ENCODE measurements around the gene LRP6. TPM values are rescaled to one million over a fixed set of nuclear protein-coding genes. Genes with fewer than 3 reads are reported as not detected.

Gene LRP6
- polyA plus RNA-seq, 1 donor from 2014 or later = 33.5 TPM

- Histone ChIP-seq H3K9ac (ENCODE audit: low read length) (no peak overlapping the region), H3F3A (ENCODE audit: insufficient read depth, low read length, poor library complexity, severe bottlenecking) (no peaks in the 10 kb centered on the region), H3K4me2 (ENCODE audit: low read length) (no peak overlapping the region), H4K20me1 (ENCODE audit: insufficient read depth) (no peaks in the 10 kb centered on the region), H3K27me3 (ENCODE audit: insufficient read depth, low read depth, low read length) (no peaks in the 10 kb centered on the region), H3K36me3 (ENCODE audit: insufficient read depth, low read length) (no peaks in the 10 kb centered on the region), H3K27ac (ENCODE audit: low read length) (no peak overlapping the region), H3K4me3 (ENCODE audit: low read length) (no peak overlapping the region), H3K79me2 (replicated peaks; ENCODE audit: insufficient read depth, low read length) (peaks cover 67% of the 10 kb centered on the region), H3K9me3 (ENCODE audit: low read length) (no peaks in the 10 kb centered on the region), H2AFZ (ENCODE audit: low read depth, low read length) (no peak overlapping the region), H3K9me2 (ENCODE audit: insufficient read depth, low read length) (no peaks in the 10 kb centered on the region)
- TF ChIP-seq CTCF (IDR thresholded peaks at IDR 0.05; ENCODE audit: poor library complexity, severe bottlenecking) (no peak), EZH2 (IDR thresholded peaks at IDR 0.05; ENCODE audit: borderline replicate concordance, insufficient read depth, low read length, poor library complexity, severe bottlenecking) (no peak), EP300 (conservative IDR thresholded peaks at IDR 0.05; ENCODE audit: poor library complexity, severe bottlenecking) (no peak), SMC3 (conservative IDR thresholded peaks at IDR 0.05; ENCODE audit: poor library complexity) (no peak), MXI1 (conservative IDR thresholded peaks at IDR 0.05; ENCODE audit: poor library complexity, severe bottlenecking) (no peak), RAD21 (conservative IDR thresholded peaks at IDR 0.05) (no peak), POLR2AphosphoS5 (IDR thresholded peaks at IDR 0.05) (no peak), TAF1 (IDR thresholded peaks at IDR 0.05; ENCODE audit: low read depth) (no peak)
- TF ChIP-seq, protein P1, sequence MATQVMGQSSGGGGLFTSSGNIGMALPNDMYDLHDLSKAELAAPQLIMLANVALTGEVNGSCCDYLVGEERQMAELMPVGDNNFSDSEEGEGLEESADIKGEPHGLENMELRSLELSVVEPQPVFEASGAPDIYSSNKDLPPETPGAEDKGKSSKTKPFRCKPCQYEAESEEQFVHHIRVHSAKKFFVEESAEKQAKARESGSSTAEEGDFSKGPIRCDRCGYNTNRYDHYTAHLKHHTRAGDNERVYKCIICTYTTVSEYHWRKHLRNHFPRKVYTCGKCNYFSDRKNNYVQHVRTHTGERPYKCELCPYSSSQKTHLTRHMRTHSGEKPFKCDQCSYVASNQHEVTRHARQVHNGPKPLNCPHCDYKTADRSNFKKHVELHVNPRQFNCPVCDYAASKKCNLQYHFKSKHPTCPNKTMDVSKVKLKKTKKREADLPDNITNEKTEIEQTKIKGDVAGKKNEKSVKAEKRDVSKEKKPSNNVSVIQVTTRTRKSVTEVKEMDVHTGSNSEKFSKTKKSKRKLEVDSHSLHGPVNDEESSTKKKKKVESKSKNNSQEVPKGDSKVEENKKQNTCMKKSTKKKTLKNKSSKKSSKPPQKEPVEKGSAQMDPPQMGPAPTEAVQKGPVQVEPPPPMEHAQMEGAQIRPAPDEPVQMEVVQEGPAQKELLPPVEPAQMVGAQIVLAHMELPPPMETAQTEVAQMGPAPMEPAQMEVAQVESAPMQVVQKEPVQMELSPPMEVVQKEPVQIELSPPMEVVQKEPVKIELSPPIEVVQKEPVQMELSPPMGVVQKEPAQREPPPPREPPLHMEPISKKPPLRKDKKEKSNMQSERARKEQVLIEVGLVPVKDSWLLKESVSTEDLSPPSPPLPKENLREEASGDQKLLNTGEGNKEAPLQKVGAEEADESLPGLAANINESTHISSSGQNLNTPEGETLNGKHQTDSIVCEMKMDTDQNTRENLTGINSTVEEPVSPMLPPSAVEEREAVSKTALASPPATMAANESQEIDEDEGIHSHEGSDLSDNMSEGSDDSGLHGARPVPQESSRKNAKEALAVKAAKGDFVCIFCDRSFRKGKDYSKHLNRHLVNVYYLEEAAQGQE (IDR thresholded peaks at IDR 0.05; ENCODE audit: borderline replicate concordance) = no peak
Measured at GRCh38 chr12:12210416-12210815, 56.4 kb downstream of the LRP6 start.

DNA sequence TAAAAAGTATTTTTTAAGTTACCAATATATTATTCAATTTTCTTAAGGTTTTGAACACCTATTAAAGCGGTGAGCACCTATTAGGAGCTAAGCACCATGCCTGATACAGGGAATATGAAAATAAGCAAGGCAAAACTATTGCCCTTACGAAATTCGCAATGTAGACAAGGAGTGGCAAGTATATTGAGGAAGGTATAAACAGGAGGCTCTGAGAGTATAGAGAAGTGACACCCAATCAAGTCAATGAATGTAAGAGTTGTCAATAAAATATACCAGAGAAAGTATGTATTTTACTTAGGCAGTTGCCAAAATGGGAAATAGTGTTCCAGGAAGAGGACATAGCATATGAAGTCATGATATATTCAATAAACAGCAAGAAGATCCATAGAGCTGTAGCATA is 57.2 kb downstream of the LRP6 start:
- Histone ChIP-seq H3K27me3 (ENCODE audit: insufficient read depth, low read depth, low read length) (no peaks in the 10 kb centered on the region), H3F3A (ENCODE audit: insufficient read depth, low read length, poor library complexity, severe bottlenecking) (no peaks in the 10 kb centered on the region), H3K4me2 (ENCODE audit: low read length) (no peak overlapping the region), H3K9ac (ENCODE audit: low read length) (no peak overlapping the region), H4K20me1 (ENCODE audit: insufficient read depth) (no peaks in the 10 kb centered on the region), H3K79me2 (replicated peaks; ENCODE audit: insufficient read depth, low read length) (peaks cover 67% of the 10 kb centered on the region), H3K9me3 (ENCODE audit: low read length) (no peaks in the 10 kb centered on the region), H3K27ac (ENCODE audit: low read length) (no peak overlapping the region), H3K36me3 (ENCODE audit: insufficient read depth, low read length) (no peaks in the 10 kb centered on the region), H2AFZ (ENCODE audit: low read depth, low read length) (no peak overlapping the region), H3K4me3 (ENCODE audit: low read length) (no peak overlapping the region), H3K9me2 (ENCODE audit: insufficient read depth, low read length) (no peaks in the 10 kb centered on the region)
- TF ChIP-seq TAF1 (IDR thresholded peaks at IDR 0.05; ENCODE audit: low read depth) = no peak
- TF ChIP-seq, protein P1 (IDR thresholded peaks at IDR 0.05; ENCODE audit: borderline replicate concordance) = no peak
- TF ChIP-seq SMC3 (conservative IDR thresholded peaks at IDR 0.05; ENCODE audit: poor library complexity) = no peak
- TF ChIP-seq CTCF (IDR thresholded peaks at IDR 0.05; ENCODE audit: poor library complexity, severe bottlenecking) = no peak
- TF ChIP-seq EZH2 (IDR thresholded peaks at IDR 0.05; ENCODE audit: borderline replicate concordance, insufficient read depth, low read length, poor library complexity, severe bottlenecking) = no peak
- no peak for TF ChIP-seq MXI1 (conservative IDR thresholded peaks at IDR 0.05; ENCODE audit: poor library complexity, severe bottlenecking)
